Neural progenitor cell (in vitro differentiated cells): Measurements from ENCODE around the gene GPD1L. TPM values are rescaled to one million over a fixed set of nuclear protein-coding genes. Genes with fewer than 3 reads are reported as not detected.

Experiments used
- DNase-seq: peaks from one replicate; pipeline ENCODE4 v3.0.0-alpha.2; 2016; ENCODE audit warnings: low spot score
- H2AFZ ChIP-seq: fragments of 200-600 bp; sonication (generic); replicated peaks from 2 replicates; pipeline ENCODE4 v1.6.1; 2016; ENCODE audit warnings: antibody characterized with exemption
- H3F3A ChIP-seq: fragments of 200-600 bp; sonication (generic); 2 replicates; pipeline ENCODE4 v1.6.1; 2016; ENCODE audit warnings: antibody characterized with exemption, low read depth
- H3K27ac ChIP-seq: fragments of 200-600 bp; sonication (generic); 2 replicates; pipeline ENCODE4 v1.5.1; 2016; ENCODE audit warnings: mild to moderate bottlenecking
- H3K27me3 ChIP-seq: fragments of 200-600 bp; sonication (generic); 2 replicates; pipeline ENCODE4 v1.6.1; 2016; ENCODE audit warnings: mild to moderate bottlenecking, moderate library complexity
- H3K36me3 ChIP-seq: fragments of 200-600 bp; sonication (generic); 2 replicates; pipeline ENCODE4 v1.5.1; 2016
- H3K4me1 ChIP-seq: fragments of 200-600 bp; sonication (generic); 2 replicates; pipeline ENCODE4 v1.6.1; 2016; ENCODE audit warnings: mixed run types
- H3K4me2 ChIP-seq: fragments of 200-600 bp; sonication (generic); 2 replicates; pipeline ENCODE4 v1.6.1; 2016
- H3K4me3 ChIP-seq: fragments of 200-600 bp; sonication (generic); 2 replicates; pipeline ENCODE4 v1.5.1; 2016
- H3K79me2 ChIP-seq: fragments of 200-600 bp; sonication (generic); 2 replicates; pipeline ENCODE4 v1.6.1; 2016; ENCODE audit warnings: low read depth
- H3K9ac ChIP-seq: fragments of 200-600 bp; sonication (generic); 2 replicates; pipeline ENCODE4 v1.6.1; 2016
- H3K9me3 ChIP-seq: fragments of 200-600 bp; sonication (generic); 2 replicates; pipeline ENCODE4 v1.5.1; 2016; ENCODE audit warnings: low read depth
- H4K20me1 ChIP-seq: fragments of 200-600 bp; sonication (generic); 2 replicates; pipeline ENCODE4 v1.6.1; 2016; ENCODE audit warnings: low read depth
- H3K27ac Mint-ChIP-seq: 3 replicates; pipeline ENCODE4 v1.8.0; 2021; ENCODE audit warnings: mixed read lengths
- H3K27me3 Mint-ChIP-seq: 2 replicates; pipeline ENCODE4 v1.8.0; 2022; ENCODE audit warnings: low read depth, mild to moderate bottlenecking, inconsistent platforms, moderate library complexity, mixed read lengths; ENCODE audit not compliant: insufficient read depth
- H3K36me3 Mint-ChIP-seq: 3 replicates; pipeline ENCODE4 v1.8.0; 2021; ENCODE audit warnings: mixed read lengths
- H3K4me1 Mint-ChIP-seq: 3 replicates; pipeline ENCODE4 v1.8.0; 2021; ENCODE audit warnings: mixed read lengths
- H3K4me3 Mint-ChIP-seq: 3 replicates; pipeline ENCODE4 v1.8.0; 2021; ENCODE audit warnings: mild to moderate bottlenecking, moderate library complexity, mixed read lengths
- H3K9me3 Mint-ChIP-seq: 3 replicates; pipeline ENCODE4 v1.8.0; 2020; ENCODE audit warnings: mixed read lengths
- EZH2 ChIP-seq: fragments of 200-600 bp; sonication (generic); IDR thresholded peaks from 2 replicates; pipeline ENCODE4 v1.6.1; 2017; ENCODE audit warnings: antibody characterized with exemption, mild to moderate bottlenecking, moderate library complexity
- EZH2phosphoT487 ChIP-seq: fragments of 200-600 bp; sonication (generic); IDR thresholded peaks from 2 replicates; pipeline ENCODE4 v1.6.1; 2017; ENCODE audit warnings: antibody characterized with exemption
- total RNA-seq: library from RNA; depleted of rRNA; stranded (reverse); fragments of >200 nt; gene quantifications from 2 replicates; pipeline ENCODE4 v1.2.3, GENCODE V29; 2015; ENCODE audit warnings: low replicate concordance
- TF ChIP-seq, protein P1 (sequence below): fragments of 200-600 bp; sonication (generic); IDR thresholded peaks from 2 replicates; pipeline ENCODE4 v1.5.1; 2017; ENCODE audit warnings: antibody characterized with exemption, mild to moderate bottlenecking

The GPD1L gene
- total RNA-seq, 1 donor from 2014 or later: 5.6 TPM

GRCh38 chr3:32193101-32193500 is 86.7 kb downstream of the GPD1L start:
- TF ChIP-seq EZH2 (no peak), EZH2phosphoT487 (no peak)
- TF ChIP-seq, protein P1, sequence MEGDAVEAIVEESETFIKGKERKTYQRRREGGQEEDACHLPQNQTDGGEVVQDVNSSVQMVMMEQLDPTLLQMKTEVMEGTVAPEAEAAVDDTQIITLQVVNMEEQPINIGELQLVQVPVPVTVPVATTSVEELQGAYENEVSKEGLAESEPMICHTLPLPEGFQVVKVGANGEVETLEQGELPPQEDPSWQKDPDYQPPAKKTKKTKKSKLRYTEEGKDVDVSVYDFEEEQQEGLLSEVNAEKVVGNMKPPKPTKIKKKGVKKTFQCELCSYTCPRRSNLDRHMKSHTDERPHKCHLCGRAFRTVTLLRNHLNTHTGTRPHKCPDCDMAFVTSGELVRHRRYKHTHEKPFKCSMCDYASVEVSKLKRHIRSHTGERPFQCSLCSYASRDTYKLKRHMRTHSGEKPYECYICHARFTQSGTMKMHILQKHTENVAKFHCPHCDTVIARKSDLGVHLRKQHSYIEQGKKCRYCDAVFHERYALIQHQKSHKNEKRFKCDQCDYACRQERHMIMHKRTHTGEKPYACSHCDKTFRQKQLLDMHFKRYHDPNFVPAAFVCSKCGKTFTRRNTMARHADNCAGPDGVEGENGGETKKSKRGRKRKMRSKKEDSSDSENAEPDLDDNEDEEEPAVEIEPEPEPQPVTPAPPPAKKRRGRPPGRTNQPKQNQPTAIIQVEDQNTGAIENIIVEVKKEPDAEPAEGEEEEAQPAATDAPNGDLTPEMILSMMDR: no peak
- Histone ChIP-seq H3K9ac (no peak overlapping the region), H2AFZ (no peak overlapping the region), H4K20me1 (no peaks in the 10 kb centered on the region), H3K79me2 (no peaks in the 10 kb centered on the region), H3K36me3 (no peaks in the 10 kb centered on the region), H3K4me2 (no peak overlapping the region), H3K27ac (no peak overlapping the region), H3K9me3 (no peaks in the 10 kb centered on the region), H3K27me3 (no peaks in the 10 kb centered on the region), H3K4me1 (peaks cover 3% of the 10 kb centered on the region), H3F3A (no peaks in the 10 kb centered on the region), H3K4me3 (no peak overlapping the region)
- Mint-ChIP-seq H3K27me3 (peaks cover 7% of the 10 kb centered on the region), H3K4me1 (no peaks in the 10 kb centered on the region), H3K4me3 (no peak overlapping the region), H3K27ac (no peak overlapping the region), H3K36me3 (no peaks in the 10 kb centered on the region), H3K9me3 (no peaks in the 10 kb centered on the region)
- no peak for DNase-seq

DNA sequence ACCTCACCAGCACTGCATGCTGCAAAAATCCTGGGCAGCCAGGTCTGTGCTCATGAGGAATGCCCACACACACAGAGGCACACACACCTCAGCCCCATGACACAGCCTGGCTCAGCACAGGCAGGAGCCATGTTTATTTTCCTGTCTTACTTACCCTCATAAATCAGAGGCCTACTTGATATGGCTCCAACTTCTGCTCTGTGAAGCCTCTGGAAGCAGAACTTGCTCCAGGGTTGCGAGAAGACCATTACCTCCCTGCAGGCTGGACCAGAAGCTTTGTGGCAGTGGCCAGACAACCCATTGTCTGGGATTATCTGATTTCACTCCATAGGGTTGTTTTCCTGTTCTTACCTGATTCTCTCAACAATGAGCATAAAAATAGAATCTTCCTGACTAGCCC is 88.2 kb downstream of the GPD1L start:
- no peak overlapping the region for H3K27ac Mint-ChIP-seq
- peak overlapping the region; percentile 17 for H2AFZ ChIP-seq
- H3K4me3 ChIP-seq: no peak overlapping the region
- DNase-seq: no peak
- H3K4me1 ChIP-seq: no peaks in the 10 kb centered on the region
- H3K36me3 ChIP-seq: no peaks in the 10 kb centered on the region
- no peaks in the 10 kb centered on the region for H3K27me3 ChIP-seq
- H4K20me1 ChIP-seq: no peaks in the 10 kb centered on the region
- no peaks in the 10 kb centered on the region for H3K9me3 ChIP-seq
- no peak overlapping the region for H3K4me2 ChIP-seq
- H3K9me3 Mint-ChIP-seq: no peaks in the 10 kb centered on the region
- no peak for TF ChIP-seq EZH2phosphoT487
- no peak for TF ChIP-seq EZH2
- TF ChIP-seq, protein P1: no peak
- no peak overlapping the region for H3K9ac ChIP-seq
- H3K27me3 Mint-ChIP-seq: peaks cover 12% of the 10 kb centered on the region
- H3K4me1 Mint-ChIP-seq: no peaks in the 10 kb centered on the region
- H3K4me3 Mint-ChIP-seq: no peak overlapping the region
- H3K27ac ChIP-seq: no peak overlapping the region
- H3K36me3 Mint-ChIP-seq: no peaks in the 10 kb centered on the region
- H3F3A ChIP-seq: no peaks in the 10 kb centered on the region
- no peaks in the 10 kb centered on the region for H3K79me2 ChIP-seq

DNA sequence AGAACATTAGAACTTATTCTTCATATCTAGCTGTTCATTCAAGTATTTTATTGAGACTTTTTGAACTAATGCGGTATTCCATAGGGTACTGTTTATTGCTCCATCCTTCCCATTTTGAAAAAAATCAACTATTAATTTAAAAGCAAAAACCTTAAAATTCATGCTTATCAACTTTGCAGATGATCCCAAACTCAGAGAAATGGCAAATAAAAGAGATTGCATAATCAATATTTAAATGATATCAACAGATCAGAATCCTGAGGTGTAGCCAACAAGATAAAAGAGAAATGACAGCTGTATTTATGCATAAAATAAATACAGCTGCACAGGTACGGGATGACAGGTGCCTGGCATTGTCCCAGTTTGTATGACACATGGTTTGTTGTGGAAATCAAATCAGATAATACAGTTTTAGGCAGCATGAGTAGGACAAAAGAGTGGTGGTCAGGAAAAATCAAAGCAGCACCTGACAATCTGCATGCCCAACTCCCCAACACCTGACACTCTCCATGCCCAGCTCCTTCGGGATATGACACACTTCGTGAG is 89.6 kb downstream of the GPD1L start:
- H3K27ac ChIP-seq: no peak overlapping the region
- no peak overlapping the region for H3K4me3 ChIP-seq
- no peaks in the 10 kb centered on the region for H3K9me3 Mint-ChIP-seq
- no peaks in the 10 kb centered on the region for H3K9me3 ChIP-seq
- H3K27me3 Mint-ChIP-seq: peaks cover 12% of the 10 kb centered on the region
- H3K4me1 Mint-ChIP-seq: no peaks in the 10 kb centered on the region
- no peak overlapping the region for H2AFZ ChIP-seq
- no peaks in the 10 kb centered on the region for H3K79me2 ChIP-seq
- no peaks in the 10 kb centered on the region for H3K36me3 Mint-ChIP-seq
- no peak overlapping the region for H3K9ac ChIP-seq
- DNase-seq: no peak
- no peaks in the 10 kb centered on the region for H3K36me3 ChIP-seq
- no peak overlapping the region for H3K4me2 ChIP-seq
- TF ChIP-seq, protein P1: no peak
- TF ChIP-seq EZH2phosphoT487: no peak
- no peak for TF ChIP-seq EZH2
- no peaks in the 10 kb centered on the region for H4K20me1 ChIP-seq
- no peaks in the 10 kb centered on the region for H3K27me3 ChIP-seq
- H3K27ac Mint-ChIP-seq: no peak overlapping the region
- no peaks in the 10 kb centered on the region for H3F3A ChIP-seq
- no peaks in the 10 kb centered on the region for H3K4me1 ChIP-seq
- H3K4me3 Mint-ChIP-seq: no peak overlapping the region
